Measurements from ENCODE around the gene FARS2.

The FARS2 gene

GRCh38 chr6:5707281-5708045, 446.1 kb downstream of the FARS2 start:
- no peak for FAIRE-seq

- FAIRE-seq = no peak
Measured at GRCh38 chr6:5710516-5710915, 449.2 kb downstream of the FARS2 start.

GRCh38 chr6:5710936-5711335, 449.6 kb downstream of the FARS2 start:
- no peak for FAIRE-seq

- FAIRE-seq = no peak
Measured at GRCh38 chr6:5712349-5713215, 451.3 kb downstream of the FARS2 start.

GRCh38 chr6:5713519-5713918, 452.2 kb downstream of the FARS2 start:
- FAIRE-seq = no peak

- no peak for FAIRE-seq
Measured at GRCh38 chr6:5718231-5718947, 457.1 kb downstream of the FARS2 start.

- FAIRE-seq = no peak
Measured at GRCh38 chr6:5723841-5724691, 462.8 kb downstream of the FARS2 start.

- no peak for FAIRE-seq
Measured at GRCh38 chr6:5724911-5725310, 463.6 kb downstream of the FARS2 start.

GRCh38 chr6:5726976-5727718, 465.8 kb downstream of the FARS2 start:
- FAIRE-seq = no peak

GRCh38 chr6:5728351-5729079, 467.2 kb downstream of the FARS2 start:
- no peak for FAIRE-seq

- FAIRE-seq = no peak
Measured at GRCh38 chr6:5729080-5729434, 467.7 kb downstream of the FARS2 start.

- no peak for FAIRE-seq
Measured at GRCh38 chr6:5729813-5730517, 468.7 kb downstream of the FARS2 start.

- FAIRE-seq = no peak
Measured at GRCh38 chr6:5730585-5731263, 469.4 kb downstream of the FARS2 start.

- no peak for FAIRE-seq
Measured at GRCh38 chr6:5731435-5731834, 470.1 kb downstream of the FARS2 start.

- FAIRE-seq = no peak
Measured at GRCh38 chr6:5732496-5732895, 471.2 kb downstream of the FARS2 start.

GRCh38 chr6:5736016-5736738, 474.9 kb downstream of the FARS2 start:
- no peak for FAIRE-seq

GRCh38 chr6:5737460-5737859, 476.1 kb downstream of the FARS2 start:
- no peak for FAIRE-seq

- FAIRE-seq = no peak
Measured at GRCh38 chr6:5738211-5738610, 476.9 kb downstream of the FARS2 start.

- FAIRE-seq = no peak
Measured at GRCh38 chr6:5744497-5744896, 483.2 kb downstream of the FARS2 start.

Data from G401.6 (cell line).